Eye (tissue), 1 donor: ENCODE results near the gene CREBL2.
"Not testable (repeated sequence)": the region's sequence is repeated elsewhere in the genome, so short reads cannot be mapped to it uniquely, and the experiment has no call there.

Experiments used
- DNase-seq: peaks from one replicate; pipeline ENCODE4 v3.0.0-alpha.2; 2015

CREBL2 gene

GRCh38 chr12:12599750-12600643 is 11.7 kb upstream of the CREBL2 start:
- DNase-seq, result no peak

DNA sequence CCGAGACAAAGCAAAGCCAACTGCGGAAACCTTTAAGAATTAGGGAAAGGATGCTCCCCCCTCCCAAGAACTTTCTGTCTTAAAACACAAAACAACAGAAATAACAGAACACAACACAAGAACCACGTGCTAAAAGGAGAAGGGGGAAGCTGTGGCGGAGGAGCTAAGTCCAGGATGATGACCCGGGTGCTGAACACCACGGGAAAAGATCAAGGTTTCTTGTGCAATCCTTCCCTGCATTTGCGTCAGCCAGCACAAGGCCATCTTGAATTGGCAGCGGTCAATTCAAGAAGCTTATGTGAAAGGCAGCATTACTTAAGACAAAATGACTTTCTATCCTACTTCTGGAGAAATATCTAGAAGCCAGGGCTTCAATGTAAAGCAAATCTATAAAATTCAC is 11.0 kb upstream of the CREBL2 start:
- DNase-seq, result no peak

DNA sequence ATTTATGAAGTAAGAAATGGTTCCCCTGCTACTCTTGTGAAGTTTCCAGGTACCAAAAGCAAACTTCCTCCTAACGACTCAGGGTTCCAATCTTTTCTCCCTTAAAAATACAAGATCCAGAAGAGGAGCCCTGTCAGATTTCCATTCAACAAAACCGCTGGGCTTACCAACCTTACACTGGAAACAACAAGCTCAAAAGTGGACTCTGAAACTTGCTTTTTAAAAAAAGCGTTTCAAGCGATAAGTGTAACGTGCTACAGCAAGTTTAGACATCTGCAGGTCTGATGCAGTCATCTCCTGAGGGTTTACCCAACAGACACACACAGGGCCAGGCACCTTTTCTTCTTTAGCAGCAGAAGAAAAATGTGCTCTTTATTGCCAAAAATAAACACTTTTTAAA is 6.9 kb upstream of the CREBL2 start:
- no peak for DNase-seq

GRCh38 chr12:12606781-12607589 is 4.7 kb upstream of the CREBL2 start:
- no peak for DNase-seq

GRCh38 chr12:12608557-12608957 is 3.1 kb upstream of the CREBL2 start:
- no peak for DNase-seq

DNA sequence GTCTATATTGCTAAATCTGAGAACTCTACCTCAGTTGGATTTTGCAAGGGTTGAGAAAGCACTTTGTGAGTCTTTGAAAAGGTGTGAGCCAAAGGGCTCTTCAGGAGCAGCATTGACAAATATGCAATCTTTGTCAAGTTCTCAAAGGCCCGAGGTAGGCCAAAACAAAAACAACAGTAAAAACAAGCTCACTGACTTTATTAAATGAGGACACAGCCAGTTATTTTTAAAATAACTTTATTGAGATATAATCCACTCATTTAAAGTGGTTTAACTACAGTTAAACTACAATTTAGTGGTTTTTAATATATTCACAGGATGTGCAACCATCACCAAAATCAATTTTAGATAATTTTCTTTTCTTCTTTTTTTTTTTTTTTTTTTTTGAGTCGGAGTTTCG is 2.0 kb upstream of the CREBL2 start:
- no peak for DNase-seq

DNA sequence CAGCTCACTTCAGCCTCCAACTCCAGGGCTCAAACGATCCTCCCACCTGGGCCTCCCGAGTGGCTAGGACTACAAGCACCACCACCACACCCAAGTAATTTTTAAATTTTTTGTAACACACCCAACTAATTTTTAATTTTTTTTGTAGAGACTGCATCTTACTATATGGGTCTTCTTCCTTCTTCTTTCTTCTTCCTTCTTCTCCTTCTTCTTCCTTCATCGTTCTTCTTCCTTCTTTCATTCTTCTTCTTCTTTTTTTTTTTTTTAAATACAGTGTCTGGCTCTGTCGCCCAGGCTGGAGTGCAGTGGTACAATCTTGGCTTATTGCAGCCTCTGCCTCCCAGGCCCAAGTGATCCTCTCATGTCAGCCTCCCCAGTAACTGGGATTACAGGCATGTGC is 965 bp upstream of the CREBL2 start:
- DNase-seq, result no peak

GRCh38 chr12:12612358-12612757 is 682 bp downstream of the CREBL2 start:
- DNase-seq, result peak; percentile 69

- DNase-seq, result peak; percentile 11
These were observed 1.7 kb downstream of the CREBL2 start for GRCh38 chr12:12613344-12613743.

DNA sequence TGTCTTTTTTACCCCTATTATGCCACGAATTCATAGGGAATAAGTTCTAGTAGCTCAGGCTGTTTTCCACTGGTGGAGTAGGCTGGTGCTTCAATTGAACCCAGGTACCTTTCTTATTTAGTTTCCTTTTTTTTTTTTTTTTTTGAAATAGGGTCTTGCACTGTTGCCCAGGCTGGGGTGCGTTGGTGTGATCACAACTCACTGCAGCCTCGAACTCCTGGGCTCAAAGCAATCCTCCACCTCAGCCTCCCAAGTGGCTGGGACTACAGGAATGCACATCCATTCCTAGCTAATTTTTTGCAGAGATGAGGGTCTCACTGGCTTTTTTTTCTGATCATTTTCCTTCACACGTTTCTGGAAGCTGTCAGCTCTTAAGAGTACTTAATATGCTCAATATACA is 2.7 kb downstream of the CREBL2 start:
- DNase-seq, result no peak

DNA sequence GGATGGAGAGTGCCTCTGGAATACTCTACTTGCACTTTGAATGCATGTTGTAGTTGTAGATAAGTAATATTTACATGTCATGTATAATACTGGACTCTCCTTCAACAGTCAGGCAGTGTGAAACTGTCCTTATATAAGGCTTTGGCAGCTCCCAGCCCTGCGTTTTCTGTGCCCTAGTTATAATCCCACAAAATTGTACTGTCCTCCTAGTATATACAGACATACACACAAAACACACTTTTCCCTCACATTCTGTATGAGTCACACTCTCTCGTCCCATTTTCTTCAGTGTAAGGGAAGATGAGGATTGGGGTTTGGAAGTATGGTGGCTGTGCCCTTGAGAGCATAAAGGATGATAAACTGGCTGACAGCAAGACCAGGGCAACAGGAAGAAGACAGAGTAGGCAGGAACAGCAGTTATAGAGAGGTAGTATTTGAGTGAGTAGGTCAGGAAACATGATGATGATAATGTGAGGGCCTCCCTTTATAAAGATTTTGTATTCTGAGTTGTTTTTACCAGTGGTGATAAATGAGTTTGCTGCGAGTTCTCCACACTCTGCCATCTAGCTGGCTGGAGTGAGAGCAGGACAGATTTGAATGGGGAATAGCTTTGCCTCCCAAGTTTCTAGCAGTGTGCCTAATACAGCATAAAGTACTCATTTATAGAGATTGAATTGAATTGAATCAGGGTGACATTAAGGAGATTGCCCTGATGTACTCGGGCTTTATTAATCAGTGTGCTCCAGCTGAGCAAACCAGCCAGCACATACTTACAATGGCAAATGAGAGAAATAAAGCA is 5.0 kb downstream of the CREBL2 start:
- peak; percentile 25 for DNase-seq

GRCh38 chr12:12618064-12618463 is 6.4 kb downstream of the CREBL2 start:
- DNase-seq, result not testable (repeated sequence)

DNA sequence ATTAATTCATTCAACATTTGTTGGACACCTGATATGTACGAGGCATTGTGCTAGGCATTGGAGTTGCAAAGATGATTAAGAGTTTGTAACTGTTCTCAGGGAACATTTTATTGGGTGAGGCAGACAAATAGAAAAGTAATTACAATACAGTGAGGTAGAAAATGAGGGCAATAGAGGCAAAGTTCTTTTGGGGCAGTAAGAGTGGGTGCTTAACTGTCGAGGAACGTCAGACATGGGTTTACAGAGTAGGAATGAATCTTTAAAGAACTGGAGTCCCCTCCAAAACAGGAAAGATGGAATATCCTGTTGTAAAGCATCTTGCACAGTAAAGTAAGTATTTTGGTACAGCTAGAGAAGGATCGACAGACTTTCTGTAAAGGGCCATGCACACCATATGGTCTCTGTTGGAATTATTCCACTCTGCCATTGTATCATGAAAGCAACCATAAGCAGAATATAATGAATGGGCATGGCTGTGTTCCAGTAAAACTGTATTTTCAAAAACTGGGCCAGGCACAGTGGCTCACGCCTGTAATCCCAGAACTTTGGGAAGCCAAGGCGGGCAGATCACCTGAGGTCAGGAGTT is 9.1 kb downstream of the CREBL2 start:
- DNase-seq, result no peak

GRCh38 chr12:12622418-12622817 is 10.7 kb downstream of the CREBL2 start:
- no peak for DNase-seq

DNA sequence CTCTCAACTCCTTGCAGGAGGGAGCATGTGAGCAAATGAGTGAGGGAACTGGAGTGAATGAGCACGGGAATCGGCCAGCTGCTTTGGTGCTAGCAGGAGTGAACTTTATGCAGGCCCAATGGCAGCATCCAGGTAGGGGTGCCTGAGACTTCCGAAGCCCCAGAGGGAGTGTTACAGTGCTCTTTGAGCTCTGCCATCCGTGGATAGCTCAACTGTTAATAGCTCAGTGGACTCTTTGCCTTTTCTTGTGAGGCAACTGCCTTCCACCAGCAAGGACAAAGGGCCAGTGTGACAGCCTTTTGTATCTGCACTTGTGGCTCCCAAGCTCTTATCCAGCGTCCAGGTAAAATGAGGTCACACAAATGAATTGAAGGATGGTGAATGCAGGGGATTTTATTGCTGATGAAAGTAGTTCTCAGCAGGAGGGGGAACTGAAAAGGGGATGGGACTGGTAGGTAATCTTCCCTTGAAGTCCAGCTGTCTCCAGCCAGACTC is 12.9 kb downstream of the CREBL2 start:
- no peak for DNase-seq

DNA sequence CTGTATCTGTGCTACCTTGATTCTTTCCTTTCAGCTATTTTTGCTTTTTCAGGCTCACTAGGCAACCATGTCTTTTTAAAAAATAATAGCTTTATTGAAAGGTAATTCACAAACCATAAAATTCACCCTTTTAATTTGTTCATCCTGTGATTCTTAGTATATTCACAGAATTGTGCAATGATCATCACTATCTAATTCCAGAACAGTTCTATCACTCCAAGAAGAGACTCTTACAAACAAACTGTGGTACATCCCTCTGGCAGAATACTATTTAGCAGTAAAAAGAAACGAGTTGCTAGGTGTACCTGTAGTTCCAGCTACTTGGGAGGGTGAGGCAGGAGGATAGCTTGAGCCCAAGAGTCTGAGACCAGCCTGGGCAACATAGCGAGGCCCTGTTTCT is 14.8 kb downstream of the CREBL2 start:
- no peak for DNase-seq

DNA sequence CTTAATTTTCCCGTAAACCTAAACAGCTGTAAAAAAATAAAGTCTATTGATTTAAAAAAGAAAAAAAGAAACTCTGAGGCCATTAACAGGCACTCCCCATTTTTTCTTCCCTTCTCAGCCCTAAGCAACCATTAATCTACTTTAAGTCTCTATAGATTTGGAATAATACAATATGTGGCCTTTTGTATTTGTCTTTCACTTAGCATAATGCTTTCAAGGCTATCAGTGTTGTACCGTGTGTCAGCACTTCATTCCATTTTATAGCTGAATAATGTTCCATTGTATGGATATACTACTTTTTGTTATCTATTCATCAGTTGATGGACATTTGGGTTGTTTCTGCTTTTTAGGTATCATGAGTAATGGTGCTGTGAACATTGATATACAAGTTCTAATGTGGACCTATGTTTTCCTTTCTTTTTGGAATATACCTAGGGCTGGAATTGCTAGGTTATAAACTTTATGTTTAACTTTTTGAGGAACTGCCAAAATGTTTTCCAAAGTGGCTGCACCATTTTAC is 15.7 kb downstream of the CREBL2 start:
- DNase-seq, result no peak

GRCh38 chr12:12628013-12628412 is 16.3 kb downstream of the CREBL2 start:
- no peak for DNase-seq

DNA sequence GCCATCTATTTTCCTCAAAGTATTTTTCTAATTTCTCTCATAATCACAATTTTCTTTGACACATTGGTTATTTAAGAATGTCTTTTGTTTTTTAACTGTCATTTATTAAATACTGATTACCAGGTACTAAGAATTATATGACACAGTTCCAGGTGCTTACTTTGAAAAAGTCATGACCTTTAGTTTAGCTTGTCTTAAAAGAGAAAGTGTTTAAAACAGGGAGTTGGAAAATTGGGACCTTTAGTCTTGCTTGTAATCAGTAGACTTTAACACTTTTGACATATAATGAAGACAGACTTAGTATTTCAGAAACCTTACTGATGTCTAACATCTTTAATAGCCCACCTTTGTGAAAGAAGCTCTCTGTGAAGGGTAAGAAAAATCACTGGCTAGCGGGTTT is 19.2 kb downstream of the CREBL2 start:
- DNase-seq, result no peak

- no peak for DNase-seq
These were observed 24.0 kb downstream of the CREBL2 start for GRCh38 chr12:12635651-12636050.

- DNase-seq, result no peak
These were observed 25.0 kb downstream of the CREBL2 start for GRCh38 chr12:12636641-12637040.

DNA sequence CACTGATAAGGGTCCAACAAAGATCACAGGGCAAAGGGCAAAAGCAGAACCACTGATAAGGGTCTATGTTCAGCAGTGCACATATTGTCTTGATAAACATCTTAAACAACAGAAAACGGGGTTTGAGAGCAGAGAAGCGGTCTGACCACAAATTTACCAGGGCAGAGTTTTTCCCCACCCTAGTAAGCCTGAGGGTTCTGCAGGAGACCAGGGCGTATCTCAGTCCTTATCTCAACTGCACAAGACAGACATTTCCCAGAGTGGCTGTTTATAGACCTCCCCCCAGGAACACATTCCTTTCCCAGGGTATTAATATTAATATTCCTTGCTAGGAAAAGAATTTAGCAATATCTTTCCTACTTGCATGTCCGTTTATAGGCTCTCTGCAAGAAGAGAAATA is 28.3 kb downstream of the CREBL2 start:
- DNase-seq, result not testable (repeated sequence)
